Activated CD8-positive, alpha-beta memory T cell treated with anti-CD3 and anti-CD28 coated beads, Interleukin-2, amount 50 U/mL, for 48 hours (primary cell): Measurements from ENCODE around the gene OPRM1.
"Not testable (repeated sequence)": the region's sequence is repeated elsewhere in the genome, so short reads cannot be mapped to it uniquely, and the experiment has no call there.

Source experiments
- DNase-seq: peaks from one replicate; pipeline ENCODE4 v3.0.0-alpha.2; 2020

Gene OPRM1

DNA sequence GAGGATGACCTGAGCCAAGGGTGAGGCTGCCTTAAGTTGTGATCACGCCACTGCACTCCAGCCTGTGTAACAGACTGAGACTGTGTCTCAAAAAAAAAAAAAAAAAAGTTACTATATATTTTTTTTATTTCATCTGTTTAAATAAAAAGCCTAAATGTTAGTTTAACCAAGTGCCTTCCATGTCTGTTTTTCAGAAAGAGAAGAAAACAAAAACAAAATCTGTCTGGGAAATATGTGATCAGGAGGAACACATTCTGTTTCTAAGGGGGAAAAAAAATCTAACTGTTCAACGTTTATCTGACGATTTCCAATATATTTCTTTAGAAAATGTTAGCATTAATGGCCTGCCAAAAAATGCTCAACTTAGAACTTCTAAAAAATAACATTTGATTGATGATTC is 170.5 kb downstream of the OPRM1 start:
- DNase-seq, result no peak

DNA sequence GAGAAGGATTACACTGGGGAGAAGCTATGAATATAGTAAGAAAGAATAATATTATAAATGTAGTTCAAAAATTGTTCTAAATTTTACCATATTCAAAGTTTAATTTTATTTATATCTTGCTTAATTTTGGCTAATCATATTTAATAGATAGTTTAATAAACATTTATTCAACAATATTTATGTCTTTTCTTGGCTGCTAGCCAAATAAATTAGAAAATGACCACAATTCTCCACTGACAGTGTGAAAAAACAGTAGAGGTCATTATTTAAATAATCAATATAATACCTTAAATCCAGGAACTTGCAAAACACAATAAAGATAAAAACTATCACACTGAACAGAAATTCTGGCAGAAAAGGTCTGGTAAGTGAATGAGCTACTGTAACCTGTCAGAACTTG is 171.6 kb downstream of the OPRM1 start:
- DNase-seq, result no peak

GRCh38 chr6:154213782-154214181 is 174.7 kb downstream of the OPRM1 start:
- DNase-seq, result no peak

DNA sequence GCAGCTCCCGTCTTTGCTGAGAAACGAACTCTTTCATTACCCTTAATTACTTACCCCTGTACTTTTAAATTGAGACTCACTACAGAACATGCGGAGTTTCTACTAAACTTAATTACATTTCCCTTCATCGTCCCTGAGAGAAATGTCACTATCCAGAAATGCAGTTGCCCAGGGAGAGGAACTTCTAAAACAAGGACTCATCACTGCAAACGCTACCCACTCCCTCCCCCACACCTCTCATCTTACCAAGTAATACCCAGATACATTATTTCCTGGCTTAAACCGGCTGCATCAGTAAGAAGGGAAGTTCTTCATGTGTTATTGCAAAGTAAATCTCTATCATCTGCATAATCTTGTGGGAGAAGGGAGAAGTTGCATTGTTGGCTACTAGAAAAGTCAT is 179.3 kb downstream of the OPRM1 start:
- no peak for DNase-seq

DNA sequence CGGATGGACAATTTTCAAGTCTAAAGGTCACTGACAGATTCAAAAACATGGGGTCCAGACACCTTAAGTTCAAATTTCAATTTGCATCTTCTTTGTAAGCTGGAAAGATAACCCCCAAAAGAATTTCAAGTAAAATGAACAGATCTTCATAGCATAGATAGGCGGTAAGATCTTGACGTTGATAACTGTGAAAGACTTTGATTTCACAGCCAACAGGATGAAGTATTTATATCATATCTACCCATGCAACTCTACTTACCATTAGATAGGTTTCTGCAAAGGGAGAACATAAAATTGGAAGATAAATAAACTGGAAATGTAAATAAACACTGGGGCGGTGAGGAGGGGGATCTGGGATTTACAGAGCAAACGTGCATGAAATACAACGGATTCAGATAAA is 179.7 kb downstream of the OPRM1 start:
- DNase-seq, result no peak

GRCh38 chr6:154219250-154219649 is 180.2 kb downstream of the OPRM1 start:
- DNase-seq, result no peak

- DNase-seq, result no peak
Observed at GRCh38 chr6:154222716-154223115, 183.7 kb downstream of the OPRM1 start.

DNA sequence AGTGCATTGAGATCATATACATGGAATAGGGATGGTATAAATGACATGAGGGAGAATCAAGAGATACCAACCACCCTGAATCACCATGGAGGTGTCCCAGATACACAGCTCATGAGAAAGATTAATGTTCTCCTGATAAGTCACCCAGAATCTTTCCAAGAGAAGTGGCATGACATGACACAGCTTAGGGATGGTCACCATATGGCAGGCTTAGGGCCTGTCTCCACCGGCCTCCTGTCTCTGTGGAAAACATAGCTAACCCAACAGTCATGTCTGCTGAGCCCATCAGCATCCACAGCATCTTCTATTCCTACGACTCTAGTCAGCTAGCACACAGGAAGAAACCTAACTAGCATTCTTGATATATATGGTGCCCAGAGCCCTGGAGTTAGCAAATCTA is 184.3 kb downstream of the OPRM1 start:
- no peak for DNase-seq

GRCh38 chr6:154226461-154226860 is 187.4 kb downstream of the OPRM1 start:
- DNase-seq, result no peak

DNA sequence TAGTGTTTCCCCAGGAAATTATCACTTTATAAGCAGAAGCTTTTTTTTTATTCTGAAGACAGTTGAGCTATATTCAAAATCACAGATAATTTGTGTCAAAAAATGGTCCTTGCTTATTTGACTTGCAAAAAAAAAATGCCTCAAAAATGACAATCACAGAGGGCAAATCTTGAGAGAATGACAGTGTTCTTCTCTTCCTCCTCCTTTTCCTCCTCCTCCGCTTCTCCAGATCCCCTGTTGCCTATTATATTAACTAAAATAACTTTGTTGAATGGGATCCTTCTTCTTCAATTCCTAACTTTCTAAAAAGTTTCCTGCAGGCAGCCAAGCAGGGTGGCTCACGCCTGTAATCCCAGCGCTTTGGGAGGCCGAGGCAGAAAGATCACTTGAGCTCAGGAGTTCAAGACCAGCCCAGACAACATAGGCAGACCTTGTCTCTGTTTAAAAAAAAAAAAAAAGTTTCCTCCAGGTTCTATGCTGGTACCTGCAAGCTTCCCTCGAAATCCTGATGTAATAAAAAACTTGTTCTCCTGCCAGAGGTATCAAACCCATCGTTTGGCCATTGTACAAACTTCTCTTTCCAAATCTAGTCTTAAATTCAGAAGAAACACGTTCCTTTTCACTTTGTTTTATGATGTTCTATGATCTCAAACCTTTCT is 189.0 kb downstream of the OPRM1 start:
- no peak for DNase-seq

- no peak for DNase-seq
Observed at GRCh38 chr6:154228521-154228905, 189.5 kb downstream of the OPRM1 start.

- no peak for DNase-seq
Observed at GRCh38 chr6:154229786-154230185, 190.7 kb downstream of the OPRM1 start.

DNA sequence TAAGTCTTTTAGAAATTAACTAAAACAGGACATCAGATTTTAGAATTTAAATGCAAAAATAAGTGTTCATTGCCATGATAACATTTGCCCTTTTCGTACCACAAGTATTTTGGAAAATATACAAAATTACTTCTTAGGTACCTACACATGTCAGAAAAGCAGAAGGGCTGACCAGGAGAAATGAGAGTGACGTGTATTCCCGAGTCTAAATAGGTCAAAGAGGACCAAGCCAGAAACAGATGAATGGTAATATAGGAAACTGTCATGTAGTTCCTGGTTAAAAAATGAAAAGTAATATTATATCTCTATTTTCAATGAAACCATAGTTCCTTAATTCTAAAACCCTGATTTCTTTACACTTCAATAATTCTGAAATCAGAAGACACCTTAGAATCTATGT is 191.4 kb downstream of the OPRM1 start:
- DNase-seq, result no peak

DNA sequence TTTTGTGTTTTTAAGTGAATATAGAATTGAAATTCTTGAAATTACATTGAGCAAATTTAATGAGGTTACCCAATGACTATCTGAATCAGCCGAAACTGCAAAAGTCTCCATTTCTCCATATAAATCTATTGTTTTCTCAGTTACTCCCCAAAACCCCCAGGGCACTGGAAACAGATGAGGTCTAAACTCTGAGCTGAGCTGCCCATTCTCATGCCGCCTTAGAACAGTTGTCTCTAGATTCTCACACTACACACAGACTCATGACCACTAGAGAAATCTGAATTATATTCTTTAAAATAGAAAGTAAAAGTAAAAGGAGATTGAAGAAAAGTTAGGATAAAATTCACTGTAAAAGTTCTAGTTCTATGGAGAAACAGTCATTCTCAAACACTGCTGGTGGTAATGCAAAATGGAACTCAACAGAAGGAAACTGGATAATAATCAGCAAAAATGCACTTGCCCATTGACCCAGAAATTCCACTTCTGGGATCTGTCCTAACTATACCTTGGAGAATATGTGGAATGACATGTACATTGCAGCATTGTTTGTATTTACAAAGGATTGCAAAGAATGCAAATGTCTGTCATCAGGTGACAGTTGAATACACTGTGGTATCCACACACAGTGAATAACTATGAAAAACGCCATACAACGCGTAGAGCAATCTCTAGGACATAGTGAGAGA is 192.0 kb downstream of the OPRM1 start:
- DNase-seq, result no peak

- DNase-seq, result no peak
Observed at GRCh38 chr6:154232013-154232910, 193.2 kb downstream of the OPRM1 start.

DNA sequence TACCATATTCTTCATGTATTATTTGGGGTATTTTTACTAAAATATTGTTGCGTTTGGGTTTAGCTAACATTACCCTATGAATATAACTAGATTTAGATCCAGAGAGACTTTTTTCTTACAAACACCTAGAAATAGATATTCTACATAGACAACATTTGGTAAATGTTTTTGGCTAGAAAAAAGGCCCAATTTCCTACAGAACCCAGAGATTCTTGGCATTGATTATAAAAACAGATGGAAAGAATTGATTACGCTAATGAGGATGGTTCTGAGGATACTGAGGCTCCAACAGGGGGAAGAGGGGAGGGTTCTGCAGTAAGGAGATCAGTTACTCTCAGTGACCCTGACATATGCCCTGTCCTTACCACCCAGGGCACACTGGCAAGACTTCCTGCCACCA is 194.3 kb downstream of the OPRM1 start:
- DNase-seq, result no peak

GRCh38 chr6:154234019-154234772 is 195.2 kb downstream of the OPRM1 start:
- DNase-seq, result no peak

GRCh38 chr6:154236646-154237301 is 197.7 kb downstream of the OPRM1 start:
- DNase-seq, result no peak

DNA sequence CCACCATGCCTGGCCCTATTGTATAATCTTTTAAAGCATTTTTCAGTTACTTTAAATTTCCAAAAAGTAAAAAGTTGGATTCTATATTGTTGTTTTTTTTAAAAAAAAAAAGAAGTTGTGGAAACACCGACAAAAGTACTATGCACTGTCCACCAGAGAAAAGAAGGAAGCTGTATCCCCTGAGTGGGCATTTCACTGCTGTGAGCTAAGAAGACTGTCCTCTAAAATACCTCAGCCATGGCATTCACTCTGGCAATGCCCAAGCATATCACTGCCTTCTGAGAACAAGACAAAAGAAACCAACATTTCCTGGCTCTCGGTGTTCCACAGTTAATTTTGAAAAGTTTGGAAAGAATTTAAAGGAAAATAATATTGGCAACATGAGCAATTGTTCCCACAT is 199.8 kb downstream of the OPRM1 start:
- no peak for DNase-seq

- DNase-seq, result no peak
Observed at GRCh38 chr6:154239392-154239791, 200.4 kb downstream of the OPRM1 start.

DNA sequence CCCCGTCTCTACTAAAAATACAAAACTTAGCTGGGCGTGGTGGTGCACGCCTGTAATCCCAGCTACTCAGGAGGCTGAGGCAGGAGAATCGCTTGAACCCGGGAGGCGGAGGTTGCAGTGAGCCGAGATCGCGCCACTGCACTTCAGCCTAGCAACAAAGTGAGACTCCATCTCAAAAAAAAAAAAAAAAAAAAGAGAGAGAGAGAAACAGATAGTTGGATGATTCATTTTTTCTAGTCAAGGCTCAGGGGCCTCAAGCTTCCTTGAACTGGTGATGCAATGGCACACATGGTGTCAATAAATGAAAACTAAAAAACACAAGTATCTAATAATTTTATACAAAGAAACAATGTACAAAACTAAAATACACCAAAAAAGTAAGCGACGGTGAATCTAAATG is 202.0 kb downstream of the OPRM1 start:
- DNase-seq, result not testable (repeated sequence)

- no peak for DNase-seq
Observed at GRCh38 chr6:154241581-154241980, 202.5 kb downstream of the OPRM1 start.
